Measurements from ENCODE around the gene ABCA3.

Gene ABCA3

DNA sequence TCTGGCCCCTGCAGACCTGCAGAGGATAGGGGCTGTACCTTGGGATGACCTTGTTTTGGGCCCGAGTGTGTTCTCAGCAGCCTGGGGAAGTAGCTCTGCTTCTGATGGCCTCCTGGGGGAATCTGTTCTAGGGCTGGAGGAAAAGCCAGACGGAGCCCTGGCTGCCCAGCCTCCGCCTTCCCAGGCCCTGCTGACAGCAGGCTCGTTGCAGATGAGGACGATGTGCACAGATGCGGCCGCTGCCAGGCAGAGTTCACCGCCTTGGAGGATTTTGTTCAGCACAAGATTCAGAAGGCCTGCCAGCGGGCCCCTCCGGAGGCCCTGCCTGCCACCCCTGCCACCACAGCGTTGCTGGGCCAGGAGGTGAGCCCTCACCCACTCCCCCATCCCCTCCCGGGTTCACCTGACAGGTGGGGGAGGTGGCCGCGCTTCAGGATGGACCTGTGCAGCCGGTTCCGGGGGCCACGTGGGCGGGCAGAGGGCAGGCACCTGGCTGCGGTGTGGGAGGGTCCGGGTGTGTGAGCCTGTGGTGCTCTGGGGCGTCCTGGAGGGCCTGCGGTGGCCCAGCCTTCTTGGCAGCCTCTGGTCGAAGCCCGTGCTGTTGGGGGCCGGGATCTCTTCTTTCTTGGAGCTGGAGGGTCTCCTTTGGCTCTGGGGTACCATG is 112.2 kb downstream of the ABCA3 start:
- no peaks in the 10 kb centered on the region for H3K9me3 ChIP-seq
- DNase-seq, result no peak
- no peak overlapping the region for H3K27ac ChIP-seq
- H3K27me3 ChIP-seq, result no peaks in the 10 kb centered on the region
- peaks cover 47 to 56% (median 56%) of the 10 kb centered on the region in 3 donors for H3K36me3 ChIP-seq
- H3K4me3 ChIP-seq, result no peak overlapping the region
- intact Hi-C loops (cut with DNase I; ENCODE audit: low total_unique reads), result loop anchor here (10.0 kb wide), 1 partner anchor 1493 kb away; no protein-coding TSS in a partner anchor
- TF ChIP-seq, protein P1, sequence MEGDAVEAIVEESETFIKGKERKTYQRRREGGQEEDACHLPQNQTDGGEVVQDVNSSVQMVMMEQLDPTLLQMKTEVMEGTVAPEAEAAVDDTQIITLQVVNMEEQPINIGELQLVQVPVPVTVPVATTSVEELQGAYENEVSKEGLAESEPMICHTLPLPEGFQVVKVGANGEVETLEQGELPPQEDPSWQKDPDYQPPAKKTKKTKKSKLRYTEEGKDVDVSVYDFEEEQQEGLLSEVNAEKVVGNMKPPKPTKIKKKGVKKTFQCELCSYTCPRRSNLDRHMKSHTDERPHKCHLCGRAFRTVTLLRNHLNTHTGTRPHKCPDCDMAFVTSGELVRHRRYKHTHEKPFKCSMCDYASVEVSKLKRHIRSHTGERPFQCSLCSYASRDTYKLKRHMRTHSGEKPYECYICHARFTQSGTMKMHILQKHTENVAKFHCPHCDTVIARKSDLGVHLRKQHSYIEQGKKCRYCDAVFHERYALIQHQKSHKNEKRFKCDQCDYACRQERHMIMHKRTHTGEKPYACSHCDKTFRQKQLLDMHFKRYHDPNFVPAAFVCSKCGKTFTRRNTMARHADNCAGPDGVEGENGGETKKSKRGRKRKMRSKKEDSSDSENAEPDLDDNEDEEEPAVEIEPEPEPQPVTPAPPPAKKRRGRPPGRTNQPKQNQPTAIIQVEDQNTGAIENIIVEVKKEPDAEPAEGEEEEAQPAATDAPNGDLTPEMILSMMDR (IDR thresholded peaks at IDR 0.05), result no peak
- H3K4me1 ChIP-seq, result peaks cover 0 to 29% (median 19%) of the 10 kb centered on the region in 4 donors

DNA sequence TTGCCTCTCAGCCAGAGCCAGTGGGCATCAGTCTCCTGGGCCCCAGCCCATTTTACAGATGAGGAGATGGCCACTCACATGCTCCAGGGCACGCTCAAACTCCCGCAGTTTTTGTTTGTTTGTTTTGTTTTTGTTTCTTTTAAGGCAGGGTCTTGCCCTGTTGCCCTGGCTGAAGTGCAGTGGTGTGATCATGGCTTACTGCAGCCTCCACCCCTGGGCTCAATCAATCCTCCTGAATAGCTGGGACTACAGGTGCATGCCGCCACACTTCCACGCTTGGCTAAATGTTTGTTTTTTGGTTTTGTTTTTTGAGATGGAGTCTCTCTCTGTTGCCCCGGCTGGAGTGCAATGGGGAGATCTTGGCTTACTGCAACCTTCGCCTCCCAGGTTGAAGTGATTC is 113.6 kb downstream of the ABCA3 start:
- no peaks in the 10 kb centered on the region for H3K9me3 ChIP-seq
- H3K36me3 ChIP-seq, result peaks cover 33 to 42% (median 42%) of the 10 kb centered on the region in 3 donors
- intact Hi-C loops (cut with DNase I; ENCODE audit: low total_unique reads), result loop anchor here (10.0 kb wide), 1 partner anchor 1492 kb away; no protein-coding TSS in a partner anchor
- peaks cover 0 to 33% (median 19%) of the 10 kb centered on the region in 4 donors for H3K4me1 ChIP-seq
- no peak overlapping the region for H3K27ac ChIP-seq
- no peak overlapping the region for H3K4me3 ChIP-seq
- TF ChIP-seq, protein P1 (IDR thresholded peaks at IDR 0.05), result no peak
- H3K27me3 ChIP-seq, result no peaks in the 10 kb centered on the region
- DNase-seq, result no peak

DNA sequence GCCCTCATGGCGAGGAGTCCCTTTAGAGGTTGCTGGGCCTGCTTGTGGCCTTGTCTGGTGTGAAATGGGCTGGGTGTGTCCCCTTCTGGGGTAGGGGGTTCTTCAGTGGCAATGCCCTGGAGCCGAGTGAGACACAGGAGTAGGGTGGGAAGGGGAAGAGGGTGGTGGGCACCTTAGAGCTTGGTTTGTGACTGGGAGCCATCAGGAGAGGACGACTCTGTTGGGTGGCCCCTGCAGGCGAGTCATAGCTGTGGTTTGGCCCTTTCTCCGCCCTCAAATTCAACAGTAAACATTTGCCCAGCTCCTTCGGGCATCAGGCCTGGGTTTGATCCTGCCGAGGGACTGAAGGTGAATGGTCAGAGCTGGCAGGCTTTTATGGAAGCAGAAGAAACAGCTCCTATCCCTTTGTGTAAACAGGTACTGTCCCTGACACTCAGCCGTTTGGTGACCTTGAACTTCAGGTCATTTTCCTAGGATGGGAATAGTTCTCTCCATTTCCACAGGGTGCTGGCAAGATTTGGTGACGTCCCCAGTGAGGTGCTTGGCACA is 114.2 kb downstream of the ABCA3 start:
- intact Hi-C loops (cut with DNase I; ENCODE audit: low total_unique reads), result loop anchor here (10.0 kb wide), 1 partner anchor 1492 kb away; no protein-coding TSS in a partner anchor
- Histone ChIP-seq H3K4me3 (no peak overlapping the region), H3K36me3 (peaks cover 28 to 36% (median 36%) of the 10 kb centered on the region in 3 donors), H3K27ac (no peak overlapping the region), H3K4me1 (peaks cover 0 to 33% (median 19%) of the 10 kb centered on the region in 4 donors), H3K27me3 (no peaks in the 10 kb centered on the region), H3K9me3 (no peaks in the 10 kb centered on the region)
- TF ChIP-seq, protein P1 (IDR thresholded peaks at IDR 0.05), result no peak
- no peak for DNase-seq

Measured in tibial artery (tissue), 4 donors.